NOMO-1 (cell line): ENCODE data around the gene CDHR3.

ENCODE experiments used
- DNase-seq, 2 experiments: peaks; one replicate each; lab custom pipeline; 2025; ENCODE audit not compliant: unreplicated experiment in 2 of 2; lab: John Stamatoyannopoulos, UW

CDHR3 gene, protein sequence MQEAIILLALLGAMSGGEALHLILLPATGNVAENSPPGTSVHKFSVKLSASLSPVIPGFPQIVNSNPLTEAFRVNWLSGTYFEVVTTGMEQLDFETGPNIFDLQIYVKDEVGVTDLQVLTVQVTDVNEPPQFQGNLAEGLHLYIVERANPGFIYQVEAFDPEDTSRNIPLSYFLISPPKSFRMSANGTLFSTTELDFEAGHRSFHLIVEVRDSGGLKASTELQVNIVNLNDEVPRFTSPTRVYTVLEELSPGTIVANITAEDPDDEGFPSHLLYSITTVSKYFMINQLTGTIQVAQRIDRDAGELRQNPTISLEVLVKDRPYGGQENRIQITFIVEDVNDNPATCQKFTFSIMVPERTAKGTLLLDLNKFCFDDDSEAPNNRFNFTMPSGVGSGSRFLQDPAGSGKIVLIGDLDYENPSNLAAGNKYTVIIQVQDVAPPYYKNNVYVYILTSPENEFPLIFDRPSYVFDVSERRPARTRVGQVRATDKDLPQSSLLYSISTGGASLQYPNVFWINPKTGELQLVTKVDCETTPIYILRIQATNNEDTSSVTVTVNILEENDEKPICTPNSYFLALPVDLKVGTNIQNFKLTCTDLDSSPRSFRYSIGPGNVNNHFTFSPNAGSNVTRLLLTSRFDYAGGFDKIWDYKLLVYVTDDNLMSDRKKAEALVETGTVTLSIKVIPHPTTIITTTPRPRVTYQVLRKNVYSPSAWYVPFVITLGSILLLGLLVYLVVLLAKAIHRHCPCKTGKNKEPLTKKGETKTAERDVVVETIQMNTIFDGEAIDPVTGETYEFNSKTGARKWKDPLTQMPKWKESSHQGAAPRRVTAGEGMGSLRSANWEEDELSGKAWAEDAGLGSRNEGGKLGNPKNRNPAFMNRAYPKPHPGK

DNA sequence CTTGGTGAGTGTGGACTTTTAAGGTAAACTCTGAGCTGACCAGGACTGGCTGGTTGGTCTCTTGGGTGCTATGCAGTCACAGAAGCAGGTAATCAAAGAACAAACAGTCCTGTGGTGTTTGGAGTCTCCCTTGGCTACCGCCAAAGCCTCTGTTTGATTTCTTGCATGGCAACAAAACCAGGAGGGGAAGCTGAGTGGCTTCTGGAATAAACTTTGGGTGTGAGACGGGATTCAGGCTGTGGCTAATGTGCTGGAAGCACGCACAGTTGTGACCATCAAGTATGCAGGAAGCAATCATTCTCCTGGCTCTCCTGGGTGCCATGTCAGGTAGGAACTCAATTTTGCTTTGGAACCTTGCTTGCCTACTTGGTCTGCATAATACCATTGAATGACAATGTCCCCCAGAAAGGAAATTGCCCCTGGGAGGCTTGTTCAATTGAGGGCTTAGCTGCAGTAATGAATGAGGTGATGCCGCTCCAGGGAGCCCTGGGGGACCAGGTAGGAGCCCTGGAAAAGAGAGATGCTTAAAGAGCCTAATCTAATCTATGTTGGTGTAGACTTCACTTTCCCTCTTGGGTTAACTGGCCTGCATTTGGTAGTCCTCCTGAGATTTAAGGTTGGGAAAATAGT is at the start of gene CDHR3:
Gene CDHR3 (plus strand): TSS at position 227 of the 630 bp plus-strand sequence. CDS start 55 bp downstream, at position 282.
- DNase-seq = no peak

DNA sequence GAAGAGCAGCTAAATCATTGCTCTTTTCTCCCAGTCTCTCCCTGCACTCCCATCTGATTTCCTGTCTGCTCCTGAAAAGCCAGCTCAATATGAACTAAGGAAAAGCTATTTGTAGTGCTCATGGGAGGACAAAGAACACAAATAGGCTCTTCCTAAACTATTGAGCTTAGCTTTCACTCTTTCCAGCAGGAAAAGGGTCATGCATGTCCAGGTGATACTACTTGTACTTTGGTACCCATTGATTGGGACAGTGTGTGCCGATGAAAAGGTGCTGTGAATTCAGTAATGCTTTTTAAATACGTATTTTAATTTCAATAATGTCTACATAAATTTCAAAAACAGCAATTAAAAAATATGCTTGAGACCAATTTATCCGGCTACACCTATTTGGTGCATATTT is 49.1 kb upstream of the CDHR3 start:
- no peak for DNase-seq

DNA sequence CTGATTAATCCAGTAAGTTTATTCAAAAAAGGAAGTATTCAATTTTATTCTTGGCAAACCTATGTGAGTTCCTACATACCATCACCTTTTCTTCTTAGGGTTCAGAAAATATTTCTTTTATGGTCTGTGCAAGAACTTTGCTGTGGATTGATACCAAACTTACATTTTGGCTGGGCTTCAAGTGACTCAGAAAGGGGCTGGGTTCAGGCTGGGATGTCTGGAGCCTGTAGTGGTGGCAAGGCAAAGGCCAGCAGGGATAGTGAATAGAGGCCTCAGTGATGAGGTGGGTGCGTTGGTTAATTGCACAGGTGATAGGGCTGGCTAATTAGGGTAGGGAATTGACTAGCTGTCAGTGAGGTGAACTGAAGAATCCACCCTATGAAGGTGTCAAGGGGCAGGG is 46.5 kb upstream of the CDHR3 start:
- DNase-seq = no peak

DNA sequence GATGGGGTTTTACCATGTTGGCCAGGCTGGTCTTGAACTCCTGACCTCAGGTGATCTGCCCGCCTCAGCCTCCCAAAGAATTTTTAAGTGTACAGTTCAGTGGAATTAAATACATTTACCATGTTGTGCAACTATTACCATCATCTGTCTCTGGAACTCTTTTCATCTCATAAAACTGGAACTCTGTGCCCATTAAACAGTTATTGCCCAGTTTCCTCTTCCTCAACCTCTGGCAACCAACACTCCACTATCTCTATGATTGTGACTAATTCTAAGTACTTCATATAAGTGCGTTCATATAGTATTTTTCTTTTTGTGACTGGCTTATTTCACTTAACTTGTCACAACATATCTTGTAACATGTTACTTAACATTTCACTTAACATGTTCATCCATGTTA is 45.4 kb upstream of the CDHR3 start:
- DNase-seq = no peak

DNA sequence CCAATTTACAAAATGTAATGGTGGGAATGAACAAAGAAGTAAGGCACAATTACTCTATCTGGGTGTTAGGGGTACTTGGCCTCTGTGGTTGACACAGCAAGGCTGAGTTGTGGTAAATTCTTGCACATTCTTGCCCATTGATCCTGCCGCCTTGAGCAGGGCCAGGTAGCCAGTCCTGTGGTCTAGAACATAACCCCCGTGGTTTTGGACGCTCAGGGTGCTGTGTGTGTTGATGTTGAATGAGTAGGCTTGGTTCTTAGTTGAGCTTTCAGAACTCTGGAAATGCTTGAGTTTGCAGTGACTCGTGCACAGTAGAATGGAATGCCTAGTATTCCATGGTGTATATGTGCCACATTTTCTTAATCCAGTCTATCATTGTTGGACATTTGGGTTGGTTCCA is 42.3 kb upstream of the CDHR3 start:
- DNase-seq = no peak

DNA sequence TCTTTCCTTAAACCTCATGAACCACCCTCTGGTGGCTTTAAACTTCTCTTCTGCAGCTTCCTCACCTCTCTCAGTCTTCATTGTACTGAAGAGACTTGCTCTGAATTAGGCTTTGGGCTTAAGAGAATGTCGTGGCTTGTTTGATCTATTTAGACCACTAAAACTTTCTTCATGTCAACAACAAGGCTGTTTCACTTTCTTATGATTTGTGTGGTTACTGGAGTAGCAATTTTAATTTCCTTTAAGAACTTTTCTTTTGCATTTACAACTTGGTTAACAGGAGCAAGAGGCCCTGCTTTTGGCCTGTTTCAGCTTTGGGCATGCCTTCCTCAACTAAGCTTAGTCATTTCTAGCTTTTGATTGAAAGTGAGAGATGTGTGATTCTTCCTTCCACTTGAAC is 38.1 kb upstream of the CDHR3 start:
- no peak for DNase-seq

DNA sequence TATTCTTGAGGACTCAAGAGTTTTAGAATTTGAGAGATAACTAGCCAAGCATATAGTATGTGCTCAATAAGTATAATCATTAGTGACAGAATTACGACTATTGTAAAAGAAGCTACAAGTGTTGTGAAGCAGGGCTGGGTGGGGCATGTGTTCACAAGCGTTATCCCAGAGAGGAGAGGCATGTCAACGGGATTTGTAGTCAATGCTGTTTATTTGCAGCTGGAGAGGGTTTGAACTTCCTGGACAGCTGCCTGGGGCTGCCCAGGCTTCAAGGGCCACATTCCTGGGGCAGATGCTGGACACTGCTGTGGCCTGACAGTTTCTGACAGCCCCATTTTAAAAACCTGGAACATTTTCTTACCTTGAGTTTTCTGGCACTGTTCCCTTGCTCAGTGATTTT is 36.9 kb upstream of the CDHR3 start:
- no peak for DNase-seq

DNA sequence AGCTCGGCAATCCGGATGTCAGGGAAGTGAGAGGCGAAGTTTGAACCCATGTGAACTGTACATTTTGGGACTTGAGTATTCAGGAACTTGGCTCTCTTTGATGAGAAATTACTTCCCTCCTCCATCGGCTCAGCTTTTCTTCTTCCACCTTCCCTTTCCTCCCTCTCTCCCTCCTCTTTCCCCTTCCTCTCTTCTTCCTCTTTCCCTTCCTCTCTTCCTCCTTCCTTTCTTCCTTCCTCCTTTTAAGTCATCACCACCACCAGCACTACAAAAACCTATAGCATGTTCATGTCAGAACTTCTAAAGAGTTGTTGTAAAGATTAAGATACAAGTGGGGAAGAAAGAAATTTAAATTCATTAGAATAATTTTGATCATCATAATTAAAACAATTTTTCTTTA is 31.9 kb upstream of the CDHR3 start:
- no peak for DNase-seq

DNA sequence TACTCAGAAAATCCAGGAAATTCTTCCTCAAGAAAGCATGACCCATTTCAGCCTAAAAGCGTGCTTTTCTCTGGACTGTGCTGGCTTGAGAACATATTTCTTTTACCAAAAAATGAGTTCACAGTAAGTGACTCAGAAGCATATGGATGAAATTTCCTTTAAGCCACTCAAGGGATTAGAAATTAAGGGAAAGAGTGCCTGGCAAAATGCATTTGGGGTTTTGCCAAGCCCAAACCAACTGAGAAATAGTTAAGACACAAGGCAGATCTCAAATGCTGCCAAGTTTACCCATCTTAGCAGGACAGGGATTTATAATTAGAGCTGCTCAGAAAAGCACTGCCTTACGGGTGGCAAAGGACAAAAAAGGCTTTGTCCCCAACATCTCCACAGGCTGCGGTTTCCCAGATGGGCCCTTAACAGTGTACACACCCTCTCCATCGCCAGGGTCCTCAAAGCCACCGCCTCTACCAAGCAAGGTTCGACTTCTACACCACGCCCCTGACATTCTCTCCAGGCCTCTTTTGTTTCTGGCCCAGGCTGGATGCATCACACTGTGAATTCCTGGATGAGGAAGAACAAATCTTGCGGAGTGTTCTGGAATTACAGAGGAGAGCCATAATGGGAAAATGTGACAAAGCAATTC is 30.1 kb upstream of the CDHR3 start:
- no peak for DNase-seq

DNA sequence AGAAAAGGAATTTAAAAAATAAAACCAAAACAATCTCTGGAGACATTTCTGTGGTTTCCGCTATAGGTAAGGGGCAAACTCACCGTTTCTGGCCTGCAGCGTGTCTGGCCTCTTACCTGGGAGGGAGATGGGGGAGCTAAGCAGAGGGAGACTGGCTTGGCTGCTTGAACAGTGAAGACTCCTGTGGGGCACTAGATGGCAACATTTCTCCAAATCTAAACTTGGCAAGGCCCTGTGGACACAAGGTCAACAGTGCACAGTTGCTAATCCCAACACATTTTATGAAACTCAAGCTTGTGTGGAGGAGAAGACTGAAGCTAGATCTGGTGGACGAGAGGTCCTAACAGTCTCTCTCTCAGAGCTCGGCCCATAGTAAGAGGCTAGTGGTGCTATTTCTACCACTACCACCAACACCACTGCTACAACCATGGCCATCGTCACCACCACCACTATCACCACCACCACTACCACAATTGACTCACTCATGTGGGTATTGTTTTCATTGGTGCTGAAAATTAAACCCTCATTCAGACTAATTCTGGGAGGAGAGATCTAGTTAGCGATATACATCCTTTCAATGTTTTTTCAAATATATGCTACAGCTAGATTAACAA is 28.4 kb upstream of the CDHR3 start:
- no peak for DNase-seq

DNA sequence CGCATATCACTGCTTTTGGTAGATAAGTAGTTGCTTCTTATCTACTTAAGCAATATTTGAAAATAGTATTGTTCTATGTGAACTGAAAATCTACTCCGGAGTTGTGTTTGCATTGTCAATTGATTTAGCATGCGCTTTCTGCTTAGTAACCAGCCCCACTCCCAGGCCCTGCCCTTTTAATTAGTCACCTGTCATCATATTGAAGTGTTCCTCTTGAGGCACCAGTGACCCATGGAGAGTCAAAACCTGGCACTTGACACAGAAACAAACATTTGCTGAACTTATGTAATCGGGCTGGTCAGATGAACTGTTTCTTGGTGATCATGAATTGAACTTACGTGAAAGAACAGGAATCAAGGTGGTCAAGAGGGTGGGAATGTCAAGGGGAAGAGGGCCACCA is 27.8 kb upstream of the CDHR3 start:
- DNase-seq = no peak

DNA sequence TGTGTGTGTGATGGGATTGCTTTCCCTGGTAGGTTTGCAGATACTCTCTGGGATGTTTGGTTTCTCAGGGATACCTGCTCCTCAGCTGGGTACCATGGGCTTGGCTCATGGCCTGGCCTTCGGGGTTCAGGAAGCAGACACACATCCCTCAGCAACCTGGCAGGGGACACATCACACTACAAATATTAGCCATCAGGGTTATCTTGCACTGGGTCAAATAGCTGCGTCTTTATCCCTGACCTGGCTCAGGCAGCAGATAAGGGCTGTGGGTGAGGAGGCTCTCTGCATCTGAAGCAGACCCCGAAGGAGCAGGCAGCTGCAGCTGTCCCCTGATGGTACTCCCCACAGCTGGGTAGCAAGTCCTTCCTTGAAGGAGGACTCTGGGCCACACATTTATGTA is 25.7 kb upstream of the CDHR3 start:
- DNase-seq = no peak

DNA sequence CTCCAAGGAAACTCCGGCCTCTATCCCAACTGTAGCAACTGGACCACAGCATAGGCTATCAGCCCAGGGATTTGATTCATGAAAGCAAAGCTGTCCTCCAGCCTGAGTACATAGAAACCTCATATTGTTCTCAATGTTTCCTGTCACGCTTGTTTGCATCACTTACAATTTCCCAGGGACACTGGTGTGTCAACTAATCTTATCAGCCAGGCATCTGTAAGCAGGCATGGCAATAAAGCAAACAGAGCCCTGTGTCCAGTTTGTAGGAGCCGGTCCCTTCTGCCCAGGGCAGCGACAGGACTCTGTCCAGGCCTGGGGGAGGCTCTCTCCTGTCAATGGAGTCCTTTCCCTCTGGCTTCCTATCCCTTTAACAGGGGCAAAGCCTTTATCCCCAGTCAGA is 23.0 kb upstream of the CDHR3 start:
- DNase-seq = no peak

DNA sequence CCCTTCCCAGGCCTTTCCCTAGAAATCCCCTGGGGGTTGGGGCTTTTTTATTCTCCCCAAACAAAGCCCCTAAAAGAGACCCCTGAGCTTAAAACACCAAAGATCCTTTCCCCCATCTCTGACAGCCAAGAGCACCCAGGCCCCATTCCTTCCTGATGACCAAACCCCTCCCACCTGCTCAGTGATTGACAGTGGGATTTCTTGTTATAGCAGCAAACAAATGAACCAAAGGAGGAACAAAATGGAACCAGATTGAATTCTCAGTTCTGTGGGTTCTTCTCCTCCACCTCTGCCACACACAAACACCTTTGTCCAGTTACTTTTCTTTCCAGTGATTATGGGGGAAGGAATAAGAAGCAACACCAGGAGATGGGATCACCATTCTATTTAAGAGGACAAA is 21.5 kb upstream of the CDHR3 start:
- no peak for DNase-seq

DNA sequence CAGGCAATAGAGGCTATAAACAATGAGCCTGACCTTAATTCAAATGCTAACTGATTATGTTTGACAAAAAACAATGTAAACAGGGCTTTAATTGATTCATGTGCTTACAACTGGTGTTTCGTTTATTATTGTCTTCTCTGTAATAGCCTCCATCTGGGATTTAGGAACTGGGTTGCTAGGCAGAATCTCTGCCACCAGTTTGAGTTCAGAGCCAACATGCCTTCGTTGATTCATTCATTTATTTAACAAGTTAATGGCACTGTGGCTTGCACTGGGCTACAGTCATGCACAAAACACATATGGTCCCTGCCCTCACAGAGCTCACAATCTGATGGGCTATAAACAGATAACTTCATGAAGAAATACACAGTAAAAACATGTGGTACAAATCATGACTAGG is 19.6 kb upstream of the CDHR3 start:
- no peak for DNase-seq

DNA sequence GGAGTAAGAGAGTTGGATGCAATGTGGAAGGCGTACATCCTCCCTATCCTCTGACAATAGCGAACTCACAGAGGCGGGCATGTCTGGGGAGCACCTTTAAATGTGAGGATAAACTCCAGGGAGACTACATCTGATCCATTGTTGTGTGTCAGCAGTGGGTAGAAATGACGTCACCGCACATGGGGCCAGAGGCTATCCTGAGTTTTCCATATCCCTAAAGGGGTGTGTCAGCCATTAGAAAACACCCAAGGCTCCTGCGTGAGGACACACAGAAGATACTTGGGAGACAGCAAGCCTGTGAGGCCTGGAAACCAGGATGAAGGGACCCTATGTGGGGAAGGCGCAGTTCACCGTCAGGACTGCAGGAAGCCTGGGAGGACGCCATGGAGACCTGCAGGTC is 17.2 kb upstream of the CDHR3 start:
- no peak for DNase-seq

DNA sequence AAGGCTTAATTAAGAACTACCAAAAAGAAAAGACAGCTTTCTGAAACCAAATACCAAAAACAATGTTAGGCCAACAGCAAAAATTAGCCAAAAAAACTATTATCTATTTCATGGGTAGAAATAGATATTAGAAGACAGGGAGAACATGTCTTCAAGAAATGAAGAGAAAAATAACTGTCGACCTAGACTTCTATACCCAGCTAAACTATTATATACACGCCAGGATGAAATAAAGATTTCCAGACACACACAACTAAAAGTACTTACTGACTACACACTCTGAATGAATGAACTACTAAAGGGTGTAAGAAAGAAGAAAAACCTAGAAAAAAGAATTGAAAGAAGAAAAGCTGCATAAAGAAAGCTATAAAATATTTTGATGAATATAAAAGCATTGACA is 11.5 kb upstream of the CDHR3 start:
- DNase-seq = no peak

DNA sequence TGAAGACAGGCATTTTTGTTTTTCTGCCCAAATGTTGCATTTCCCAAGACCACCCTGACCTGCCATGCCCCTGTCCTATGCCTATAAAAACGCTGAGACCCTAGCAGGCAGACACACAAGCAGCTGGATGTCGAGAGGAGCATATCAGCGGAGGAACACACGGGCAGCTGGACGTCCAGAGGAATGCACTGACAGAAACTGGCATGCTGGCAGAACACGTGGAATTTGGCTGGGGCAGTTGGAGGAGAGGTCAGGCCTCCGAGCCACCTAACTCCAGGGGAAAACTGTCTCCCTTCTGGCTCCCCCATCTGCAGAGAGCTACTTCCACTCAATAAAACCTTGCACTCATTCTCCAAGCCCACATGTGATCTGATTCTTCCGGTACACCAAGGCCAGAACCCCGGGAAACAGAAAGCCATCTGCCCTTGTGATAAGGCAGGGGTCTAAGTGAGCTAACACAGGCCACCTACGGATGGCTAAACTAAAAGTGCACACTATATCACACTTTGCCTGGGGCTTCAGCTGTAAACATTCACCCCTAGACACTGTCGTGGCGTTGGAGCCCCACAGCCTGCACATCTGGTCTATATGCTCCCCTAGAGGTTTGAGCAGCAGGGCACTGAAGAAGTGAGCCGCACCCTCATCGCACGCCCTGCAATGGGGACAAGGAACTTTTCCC is 10.0 kb upstream of the CDHR3 start:
- no peak for DNase-seq

DNA sequence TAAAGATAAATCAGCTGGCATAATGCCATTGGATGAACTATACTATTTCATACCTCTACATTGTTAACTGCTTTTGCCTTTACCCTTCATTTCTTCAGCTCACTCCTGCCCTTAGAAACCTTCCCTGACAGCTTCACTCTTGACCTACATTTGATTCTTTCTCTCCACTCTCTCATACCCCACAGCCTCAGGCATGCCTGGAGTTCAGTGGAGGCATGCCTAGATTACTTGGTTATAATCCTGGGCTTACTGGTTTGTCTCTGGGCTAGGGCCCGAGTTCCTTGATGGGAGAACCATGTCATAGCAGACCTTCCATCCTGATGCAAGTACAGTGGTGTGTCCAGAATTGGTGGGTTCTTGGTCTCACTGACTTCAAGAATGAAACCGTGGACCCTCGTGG is 8.4 kb upstream of the CDHR3 start:
- no peak for DNase-seq
